Measurements from ENCODE around the gene CACNA1C. TPM values are rescaled to one million over a fixed set of nuclear protein-coding genes. Genes with fewer than 3 reads are reported as not detected.

The CACNA1C gene
- total RNA-seq, 1 experiment from 2014 or later, result not detected

GRCh38 chr12:2387103-2387834 lies 334.5 kb downstream of the CACNA1C start:
- Histone ChIP-seq H3K36me3 (ENCODE audit: low read depth) (no peaks in the 10 kb centered on the region), H4K20me1 (ENCODE audit: insufficient read depth) (no peaks in the 10 kb centered on the region), H3K79me2 (ENCODE audit: low read depth) (no peaks in the 10 kb centered on the region), H3K9me2 (ENCODE audit: insufficient read depth) (no peaks in the 10 kb centered on the region), H3K4me3 (no peak overlapping the region), H3K27ac (no peak overlapping the region), H2AFZ (no peak overlapping the region), H3K4me2 (no peak overlapping the region), H3K4me1 (replicated peaks; ENCODE audit: insufficient read depth) (no peaks in the 10 kb centered on the region), H3K27me3 (ENCODE audit: insufficient read depth, low read depth) (peaks cover 90% of the 10 kb centered on the region), H3K9me3 (ENCODE audit: insufficient read depth, low read depth) (no peaks in the 10 kb centered on the region), H3F3A (ENCODE audit: insufficient read depth, low read depth) (no peaks in the 10 kb centered on the region)
- intact Hi-C loops (cut with micrococcal nuclease; ENCODE audit: unreplicated experiment), result no loop called here
- POLR2A ChIA-PET (ENCODE audit: unreplicated experiment), result no interaction called here
- no peak for DNase-seq
- CTCF ChIA-PET, result no interaction called here
- BruUV-seq (replicated peaks), result no TSS peak
- TF ChIP-seq CTCF (conservative IDR thresholded peaks at IDR 0.05), result no peak
- no peak for TF ChIP-seq EZH2 (IDR thresholded peaks at IDR 0.05; ENCODE audit: low read depth)

- no peaks in the 10 kb centered on the region for H3K9me3 ChIP-seq (ENCODE audit: insufficient read depth, low read depth)
- no peaks in the 10 kb centered on the region for H3K4me1 ChIP-seq (replicated peaks; ENCODE audit: insufficient read depth)
- H3F3A ChIP-seq (ENCODE audit: insufficient read depth, low read depth), result no peaks in the 10 kb centered on the region
- BruUV-seq (replicated peaks), result no TSS peak
- H3K4me3 ChIP-seq, result no peak overlapping the region
- no peaks in the 10 kb centered on the region for H4K20me1 ChIP-seq (ENCODE audit: insufficient read depth)
- H3K27ac ChIP-seq, result no peak overlapping the region
- no peaks in the 10 kb centered on the region for H3K79me2 ChIP-seq (ENCODE audit: low read depth)
- CTCF ChIA-PET, result no interaction called here
- H3K27me3 ChIP-seq (ENCODE audit: insufficient read depth, low read depth), result peaks cover 83% of the 10 kb centered on the region
- no peaks in the 10 kb centered on the region for H3K36me3 ChIP-seq (ENCODE audit: low read depth)
- H3K9me2 ChIP-seq (ENCODE audit: insufficient read depth), result no peaks in the 10 kb centered on the region
- H2AFZ ChIP-seq, result no peak overlapping the region
- H3K4me2 ChIP-seq, result no peak overlapping the region
- DNase-seq, result no peak
- intact Hi-C loops (cut with micrococcal nuclease; ENCODE audit: unreplicated experiment), result no loop called here
- TF ChIP-seq CTCF (conservative IDR thresholded peaks at IDR 0.05) (no peak), EZH2 (IDR thresholded peaks at IDR 0.05; ENCODE audit: low read depth) (no peak)
- POLR2A ChIA-PET (ENCODE audit: unreplicated experiment), result no interaction called here
These were observed 336.4 kb downstream of the CACNA1C start for GRCh38 chr12:2389079-2389790.

GRCh38 chr12:2390133-2390532 lies 337.3 kb downstream of the CACNA1C start:
- POLR2A ChIA-PET (ENCODE audit: unreplicated experiment), result no interaction called here
- Histone ChIP-seq H3K9me2 (ENCODE audit: insufficient read depth) (no peaks in the 10 kb centered on the region), H3K27me3 (ENCODE audit: insufficient read depth, low read depth) (peaks cover 74% of the 10 kb centered on the region), H3K27ac (no peak overlapping the region), H3K79me2 (ENCODE audit: low read depth) (no peaks in the 10 kb centered on the region), H2AFZ (no peak overlapping the region), H3K36me3 (ENCODE audit: low read depth) (no peaks in the 10 kb centered on the region), H3K4me1 (replicated peaks; ENCODE audit: insufficient read depth) (no peaks in the 10 kb centered on the region), H3K4me2 (no peak overlapping the region), H3K9me3 (ENCODE audit: insufficient read depth, low read depth) (no peaks in the 10 kb centered on the region), H4K20me1 (ENCODE audit: insufficient read depth) (no peaks in the 10 kb centered on the region), H3F3A (ENCODE audit: insufficient read depth, low read depth) (no peaks in the 10 kb centered on the region), H3K4me3 (no peak overlapping the region)
- no peak for TF ChIP-seq EZH2 (IDR thresholded peaks at IDR 0.05; ENCODE audit: low read depth)
- TF ChIP-seq CTCF (conservative IDR thresholded peaks at IDR 0.05), result no peak
- CTCF ChIA-PET, result no interaction called here
- intact Hi-C loops (cut with micrococcal nuclease; ENCODE audit: unreplicated experiment), result no loop called here
- DNase-seq, result no peak
- no TSS peak for BruUV-seq (replicated peaks)

Measured in PC-9 (cell line).